Activated T-helper 1 cell treated with anti-CD3 and anti-CD28 coated beads, Interleukin-2, amount 50 U/mL, for 16 hours (primary cell): ENCODE data around the gene CBX8.
A peak's percentile ranks its signal among the peaks of the same experiment; 100 is the strongest.
"Not testable (repeated sequence)": the region's sequence is repeated elsewhere in the genome, so short reads cannot be mapped to it uniquely, and the experiment has no call there.

Experiments
- DNase-seq, 2 donors: peaks; one replicate each; pipeline ENCODE4 v3.0.0-alpha.2; 2020; ENCODE audit warnings: low read depth in 1 of 2, low spot score in 1 of 2

CBX8 gene

DNA sequence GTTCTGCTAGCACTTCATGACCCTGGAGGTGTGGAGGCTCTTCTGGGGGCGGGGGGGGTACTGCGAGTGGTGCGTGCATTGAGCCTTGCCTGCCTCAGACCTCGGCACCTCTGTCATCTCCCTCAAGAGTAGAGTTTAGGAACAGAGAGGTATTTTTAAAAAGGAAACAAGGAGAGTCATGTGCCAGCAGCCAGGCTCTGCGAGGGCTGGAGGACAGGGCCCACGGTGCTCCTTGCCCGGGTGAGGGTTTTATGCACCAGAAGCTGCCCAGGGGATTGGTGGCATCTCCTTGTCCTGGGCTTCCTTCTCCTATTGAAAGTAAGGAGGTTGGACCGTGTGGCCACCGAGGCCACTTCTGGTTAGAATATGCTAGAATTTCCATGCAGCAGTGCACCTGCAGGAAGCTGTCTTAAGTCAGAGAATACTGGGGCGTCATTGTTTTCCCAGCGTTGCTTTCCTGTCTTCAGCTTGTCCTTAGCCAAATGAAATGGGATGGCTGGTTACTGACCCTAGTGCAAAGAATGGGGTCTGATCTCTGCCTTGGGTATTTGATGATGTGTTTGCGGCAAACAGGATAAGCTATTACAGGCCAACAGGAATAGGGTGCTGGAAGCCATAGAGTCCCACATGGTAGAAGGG lies 15.7 kb downstream of the CBX8 start:
- no peak for DNase-seq

- DNase-seq, result no peak
These were observed 17.1 kb downstream of the CBX8 start for GRCh38 chr17:79779661-79780365.

GRCh38 chr17:79779084-79779529 lies 17.8 kb downstream of the CBX8 start:
- DNase-seq, result no peak

DNA sequence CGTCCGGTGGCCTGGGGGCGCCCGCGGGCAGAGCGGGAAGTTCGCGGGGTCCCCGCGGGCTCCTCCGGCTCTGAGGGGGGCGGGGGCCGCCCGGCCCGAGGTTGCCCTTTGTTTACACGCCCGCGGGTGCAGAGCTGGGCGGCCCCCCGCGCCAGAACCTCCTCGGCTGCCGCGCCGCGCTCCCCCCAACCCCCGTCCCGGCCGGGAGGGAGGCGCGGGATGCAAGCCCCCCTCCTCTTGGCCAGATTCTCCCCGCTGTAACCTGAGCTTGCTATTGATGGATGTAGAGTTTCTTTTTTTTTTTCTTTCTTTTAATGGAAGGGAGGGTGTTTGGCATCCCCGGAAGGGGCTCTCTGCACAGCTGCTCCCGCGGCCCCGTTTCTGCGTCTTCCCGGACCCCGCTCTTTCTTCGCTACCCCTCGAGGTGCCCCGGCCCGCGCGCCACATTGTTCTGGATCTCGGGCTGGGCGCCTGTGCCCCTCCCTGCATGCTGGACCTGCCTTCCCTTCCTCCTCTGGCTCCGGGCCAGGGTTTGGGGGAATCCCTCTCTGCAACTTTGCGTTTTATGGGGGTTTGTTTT lies 18.3 kb downstream of the CBX8 start:
- no peak for DNase-seq

DNA sequence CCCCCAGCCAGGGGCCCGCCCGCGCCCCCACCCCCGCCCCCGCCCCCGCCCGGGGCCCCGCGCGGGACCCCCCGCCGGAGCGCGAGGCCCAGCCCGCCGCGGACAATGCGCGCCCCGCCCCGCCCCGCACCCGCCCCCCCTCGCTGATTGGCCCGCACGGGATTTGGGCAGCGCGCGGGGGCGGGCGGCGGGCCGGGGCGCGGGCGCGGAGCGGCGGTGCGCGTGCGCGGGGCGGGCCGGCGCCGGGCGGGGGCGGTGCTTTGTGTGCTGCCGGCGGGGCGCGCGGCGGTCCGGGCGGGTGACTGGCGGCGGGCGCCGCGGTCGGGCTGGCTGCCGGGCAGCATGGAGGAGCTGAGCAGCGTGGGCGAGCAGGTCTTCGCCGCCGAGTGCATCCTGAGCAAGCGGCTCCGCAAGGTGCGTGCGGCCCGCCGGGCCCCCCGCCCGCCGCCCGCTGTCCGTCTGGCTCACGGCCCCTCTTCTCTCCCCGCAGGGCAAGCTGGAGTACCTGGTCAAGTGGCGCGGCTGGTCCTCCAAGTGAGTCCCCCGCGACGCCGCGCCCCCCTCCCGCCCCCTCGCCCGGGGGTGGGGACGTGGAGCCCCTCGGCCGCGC lies 18.9 kb downstream of the CBX8 start, which contains the start of gene CBX2:
TSS of gene CBX2 (plus strand) at position 255 of the 610 bp plus-strand sequence. CDS start at position 343, 88 bp downstream.
- peak; percentile 52 to 75 for DNase-seq

DNA sequence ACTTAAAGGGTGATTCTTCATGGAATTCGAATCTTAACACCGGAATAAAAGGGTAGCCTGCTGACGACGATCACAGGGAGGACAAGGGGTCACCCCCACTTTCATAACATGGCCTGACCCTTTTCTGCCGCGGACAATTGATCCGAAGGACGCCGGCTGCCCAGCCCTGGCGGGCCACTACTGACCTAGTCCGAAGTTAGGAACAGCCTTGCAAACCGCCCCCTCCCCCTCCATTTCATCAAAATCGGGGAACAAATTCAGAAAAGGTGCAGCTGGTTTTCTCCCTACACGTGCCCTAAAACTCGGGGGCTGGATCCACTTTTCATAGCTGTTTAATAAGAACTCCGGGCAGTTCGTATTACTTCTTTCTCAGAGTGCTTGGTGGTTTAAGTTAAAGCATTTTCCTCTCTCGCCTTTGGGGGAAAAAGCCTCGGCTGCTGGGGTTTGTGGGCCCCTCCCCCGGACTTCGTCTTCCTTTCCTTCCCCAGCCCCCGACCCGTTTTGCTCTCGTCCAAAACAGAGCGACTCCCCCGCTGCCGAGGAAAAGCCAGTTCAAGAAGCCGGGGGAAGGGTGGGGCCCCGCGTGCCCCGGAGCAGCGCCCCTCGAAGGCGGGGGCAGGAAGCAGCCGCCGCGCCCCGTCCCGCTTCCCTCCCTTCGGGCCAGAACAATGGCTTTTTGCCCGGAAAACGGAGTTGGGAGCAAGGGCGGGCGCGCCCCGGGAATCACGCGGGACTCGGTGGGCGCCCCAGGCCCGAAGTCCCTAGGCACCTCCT lies 19.6 kb downstream of the CBX8 start:
- no peak for DNase-seq

DNA sequence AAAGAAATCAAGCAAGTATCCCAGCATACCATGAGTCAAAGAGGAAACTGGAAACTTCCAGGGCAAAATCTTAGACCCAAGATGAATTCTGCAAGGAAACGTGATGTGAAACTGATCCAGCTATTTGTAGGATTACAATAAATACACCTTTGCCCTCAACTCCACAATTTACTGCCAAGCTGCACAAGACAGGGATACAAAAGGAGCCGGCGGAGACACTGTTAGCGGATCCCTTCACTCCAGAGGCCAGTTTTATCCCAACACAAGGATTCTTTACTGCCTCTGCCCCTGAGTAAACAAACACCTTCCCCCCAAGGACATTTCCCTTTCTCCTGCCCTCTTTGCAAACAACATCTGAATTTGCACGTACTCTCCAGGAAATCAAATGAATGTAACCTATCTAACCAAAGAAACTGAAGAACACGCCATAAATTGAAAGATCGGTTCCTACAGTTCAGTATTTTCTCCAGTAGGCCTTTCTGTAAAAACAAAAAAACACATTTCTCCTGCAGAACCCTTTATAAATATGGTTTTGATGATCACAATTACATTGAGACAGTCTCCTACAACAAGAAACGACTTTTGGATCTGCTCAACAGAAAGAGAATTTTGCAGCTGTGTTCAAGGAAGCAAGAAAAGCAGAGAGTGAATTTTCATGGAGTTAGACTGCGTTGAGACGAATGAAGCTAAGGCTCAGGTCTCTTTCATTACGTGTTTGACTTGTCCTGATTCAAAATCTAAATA lies 20.3 kb downstream of the CBX8 start:
- no peak for DNase-seq

GRCh38 chr17:79775632-79776031 lies 21.2 kb downstream of the CBX8 start:
- no peak for DNase-seq

GRCh38 chr17:79774561-79774975 lies 22.3 kb downstream of the CBX8 start:
- DNase-seq, result no peak

DNA sequence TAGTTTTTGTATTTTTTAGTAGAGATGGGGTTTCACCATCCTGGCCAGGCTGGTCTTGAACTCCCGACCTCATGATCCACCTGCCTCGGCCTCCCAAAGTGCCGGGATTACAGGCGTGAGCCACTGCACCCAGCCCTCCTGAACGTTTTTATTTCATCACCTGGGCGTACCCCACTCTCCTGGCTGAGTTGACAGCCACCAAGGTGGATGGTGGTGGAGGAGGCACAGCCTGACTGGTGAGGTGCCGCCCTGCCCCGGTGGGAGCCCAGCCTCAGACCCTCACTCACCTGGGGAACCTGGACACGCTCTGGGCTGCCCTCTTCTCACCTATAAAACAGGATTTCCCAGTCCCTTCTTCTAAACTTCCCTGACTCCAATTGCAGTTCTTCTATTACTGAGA lies 24.2 kb downstream of the CBX8 start:
- DNase-seq, result not testable (repeated sequence)

DNA sequence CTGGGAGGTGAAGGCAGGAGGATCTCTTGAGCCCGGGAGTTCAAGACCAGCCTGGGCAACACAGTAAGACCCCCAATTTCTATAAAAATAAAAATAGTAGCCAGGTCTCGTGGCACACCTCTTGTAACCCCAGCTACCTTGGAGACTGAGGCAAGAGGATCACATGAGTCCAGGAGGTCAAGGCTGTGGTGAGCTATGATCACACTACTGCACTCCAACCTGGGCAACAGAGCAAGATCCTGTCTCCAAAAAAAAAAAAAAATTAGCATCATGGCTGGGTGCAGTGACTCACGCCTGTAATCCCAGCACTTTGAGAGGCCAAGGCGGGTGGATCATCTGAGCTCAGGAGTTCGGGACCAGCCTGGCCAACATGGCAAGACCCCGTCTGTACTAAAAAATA lies 25.6 kb downstream of the CBX8 start:
- DNase-seq, result no peak

DNA sequence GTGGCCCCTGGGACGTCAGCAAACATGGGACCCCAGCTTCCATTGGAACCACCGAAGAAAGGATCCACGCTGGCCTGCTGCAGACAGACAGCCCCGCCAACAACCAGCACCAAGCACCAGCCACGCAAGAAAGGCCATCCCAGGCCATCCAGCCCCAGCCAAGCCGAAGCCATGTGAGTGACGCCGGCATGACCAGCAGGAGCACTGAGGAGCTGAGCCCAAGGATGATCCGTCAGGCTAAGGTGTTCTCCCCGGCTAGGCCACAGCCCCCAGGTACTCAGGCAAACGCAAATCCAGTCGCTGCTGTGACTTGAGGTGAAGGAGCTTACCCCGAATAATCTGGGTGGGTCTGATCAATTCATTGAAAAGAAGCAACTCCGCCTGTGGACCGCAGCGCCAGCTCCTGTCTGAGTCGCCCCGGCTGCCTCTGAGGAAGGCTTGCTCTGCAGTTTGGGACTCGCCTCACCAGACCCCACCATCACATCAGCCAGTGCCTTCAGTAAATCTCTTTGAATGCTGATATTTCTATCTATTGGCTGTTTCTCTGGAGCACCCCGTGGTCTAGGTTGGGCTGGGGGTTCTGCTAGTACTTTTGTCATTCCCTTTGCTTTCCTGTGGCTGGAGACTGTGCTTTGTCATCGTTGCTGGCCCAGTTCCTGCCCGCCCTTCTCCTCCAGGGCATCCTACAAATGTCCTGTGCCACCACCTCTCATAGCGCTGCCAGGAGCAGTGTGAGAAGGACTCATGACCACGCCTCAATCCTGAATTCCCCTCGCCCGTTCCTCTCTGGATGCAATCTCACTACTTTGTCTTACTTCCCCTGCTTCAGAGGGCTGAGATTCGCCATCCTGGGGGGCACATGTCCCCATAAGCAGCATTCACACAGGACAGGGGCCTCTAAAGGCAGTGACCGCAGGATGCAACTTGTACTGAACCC lies 27.0 kb downstream of the CBX8 start:
- DNase-seq, result no peak

DNA sequence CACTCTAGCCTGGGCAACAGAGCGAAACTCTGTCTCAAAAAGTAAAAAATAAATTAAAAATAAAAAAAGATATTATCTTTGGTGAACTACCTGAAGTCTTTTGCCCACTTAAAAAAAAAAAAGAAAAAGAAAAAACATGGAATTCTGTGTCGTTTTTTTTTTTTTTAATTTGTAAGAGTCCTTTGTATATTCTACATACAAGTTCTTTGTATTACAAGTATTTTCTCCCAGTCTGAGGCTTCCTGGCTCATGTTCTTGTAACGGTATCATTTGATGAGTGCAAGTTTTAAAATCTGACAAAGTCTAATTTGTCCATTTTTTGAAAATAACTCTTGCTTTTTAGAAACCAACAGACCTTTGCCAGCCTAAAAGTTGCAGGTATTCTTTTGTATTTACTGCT lies 31.2 kb downstream of the CBX8 start:
- no peak for DNase-seq

DNA sequence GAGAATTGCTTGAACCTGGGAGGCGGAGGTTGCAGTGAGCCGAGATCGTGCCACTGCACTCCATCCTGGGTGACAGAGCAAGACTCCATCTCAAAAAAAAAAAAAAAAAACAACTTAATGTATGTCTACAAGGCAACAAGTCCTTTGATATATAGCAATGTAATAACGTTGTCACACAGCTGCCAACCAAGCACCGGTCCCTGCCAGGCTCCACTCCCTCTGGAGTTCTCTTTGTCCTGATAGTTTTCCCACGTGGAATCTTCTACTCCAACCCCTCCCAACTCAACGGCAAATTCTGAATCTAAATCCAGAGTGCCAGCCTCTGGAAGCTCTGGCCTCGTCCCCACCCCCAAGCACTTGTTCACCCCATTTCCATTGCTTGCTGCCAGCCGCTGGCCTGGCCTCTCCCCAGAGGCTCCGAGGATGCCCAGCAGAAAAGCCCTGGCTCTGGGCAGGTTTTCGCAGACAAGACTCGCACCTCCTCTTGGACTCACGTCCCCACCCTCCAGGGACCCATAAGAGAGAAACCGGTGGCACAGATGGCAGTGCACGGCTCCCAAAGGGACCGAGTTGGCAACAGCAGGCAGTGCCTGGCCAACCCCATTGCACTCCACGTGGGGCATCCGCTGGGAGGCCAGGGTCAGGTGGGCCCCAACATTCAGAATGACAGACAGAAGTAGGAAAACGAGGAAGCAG lies 34.8 kb downstream of the CBX8 start:
- no peak for DNase-seq

- DNase-seq, result no peak
These were observed 36.5 kb downstream of the CBX8 start for GRCh38 chr17:79760197-79760906.

- no peak for DNase-seq
These were observed 38.6 kb downstream of the CBX8 start for GRCh38 chr17:79758271-79758670.

DNA sequence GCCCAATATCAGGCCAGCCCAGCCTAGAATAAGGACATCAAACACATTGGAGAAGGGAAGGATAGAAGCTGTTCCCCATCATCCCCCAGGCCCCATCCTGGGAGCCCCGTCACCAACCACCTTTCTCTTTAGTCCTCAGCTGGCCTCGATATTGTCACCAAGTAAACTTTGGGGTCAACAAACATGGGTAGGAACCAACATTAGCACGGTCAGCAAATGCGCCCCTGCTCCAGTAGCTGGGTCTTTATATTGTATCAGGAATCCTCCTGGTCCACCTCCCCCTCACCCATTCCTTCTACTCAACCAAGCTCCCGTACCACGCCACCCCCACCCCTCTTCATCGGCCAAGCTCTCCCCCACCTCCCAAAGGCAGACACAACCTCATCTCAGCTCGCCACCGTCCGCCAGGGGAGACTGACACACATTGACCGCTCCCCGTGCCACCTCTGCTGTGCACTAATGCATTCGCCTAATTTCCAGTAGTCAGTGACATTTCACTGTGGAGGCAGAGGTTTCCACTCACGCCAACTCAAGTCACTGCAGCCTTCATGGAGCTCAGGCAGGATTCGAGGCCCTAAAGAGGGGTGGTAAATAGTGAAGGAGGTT lies 39.6 kb downstream of the CBX8 start:
- DNase-seq, result no peak

DNA sequence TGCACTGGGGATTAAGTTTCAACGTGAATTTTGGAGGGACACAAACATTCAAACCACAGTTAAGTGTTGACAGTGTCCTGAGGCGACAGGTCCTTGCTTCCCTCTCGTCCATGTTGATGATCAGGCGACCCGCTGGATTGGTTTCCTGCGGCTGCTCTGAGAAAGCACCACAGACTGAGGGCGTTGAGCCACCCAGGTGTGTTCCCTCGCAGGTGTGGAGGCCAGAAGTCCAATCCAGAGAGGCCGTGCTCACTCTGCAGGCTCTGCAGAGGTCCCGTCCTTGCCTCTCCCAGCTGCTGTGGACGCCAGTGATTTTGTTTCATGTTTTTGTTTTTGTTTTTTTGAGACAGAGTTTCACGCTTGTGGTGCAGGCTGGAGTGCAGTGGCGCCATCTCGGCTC lies 41.3 kb downstream of the CBX8 start:
- no peak for DNase-seq
